ENCODE measurements around the gene C8B. TPM values are rescaled to one million over a fixed set of nuclear protein-coding genes. Genes with fewer than 3 reads are reported as not detected.

Gene C8B
- total RNA-seq, 3 donors from 2014 or later, result not detected

DNA sequence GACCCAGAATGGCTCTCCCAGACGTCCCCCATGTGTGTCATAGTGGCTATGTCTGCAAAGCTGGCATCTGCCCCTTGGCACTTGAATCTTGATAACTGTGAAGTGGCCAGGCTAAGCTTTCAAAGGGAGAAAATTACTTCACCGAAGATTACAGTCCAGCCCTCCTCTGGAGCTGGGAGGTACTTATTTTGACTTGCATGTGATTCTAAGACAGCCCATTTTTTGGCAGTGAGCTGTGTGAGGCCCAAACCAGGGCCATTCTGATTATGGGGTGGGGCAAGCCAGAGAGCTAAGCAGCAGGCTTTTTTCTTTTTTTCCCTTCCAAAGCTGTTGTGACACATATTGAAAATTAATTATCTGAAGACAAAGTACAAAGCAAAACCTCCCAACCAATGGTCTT lies 42.1 kb upstream of the C8B start:
- Histone ChIP-seq H3K4me1 (ENCODE audit: low read depth) (no peaks in the 10 kb centered on the region), H3K9me3 (no peaks in the 10 kb centered on the region), H3K4me3 (no peak overlapping the region), H3K36me3 (ENCODE audit: low read depth) (no peaks in the 10 kb centered on the region)
- TF ChIP-seq, protein P1, sequence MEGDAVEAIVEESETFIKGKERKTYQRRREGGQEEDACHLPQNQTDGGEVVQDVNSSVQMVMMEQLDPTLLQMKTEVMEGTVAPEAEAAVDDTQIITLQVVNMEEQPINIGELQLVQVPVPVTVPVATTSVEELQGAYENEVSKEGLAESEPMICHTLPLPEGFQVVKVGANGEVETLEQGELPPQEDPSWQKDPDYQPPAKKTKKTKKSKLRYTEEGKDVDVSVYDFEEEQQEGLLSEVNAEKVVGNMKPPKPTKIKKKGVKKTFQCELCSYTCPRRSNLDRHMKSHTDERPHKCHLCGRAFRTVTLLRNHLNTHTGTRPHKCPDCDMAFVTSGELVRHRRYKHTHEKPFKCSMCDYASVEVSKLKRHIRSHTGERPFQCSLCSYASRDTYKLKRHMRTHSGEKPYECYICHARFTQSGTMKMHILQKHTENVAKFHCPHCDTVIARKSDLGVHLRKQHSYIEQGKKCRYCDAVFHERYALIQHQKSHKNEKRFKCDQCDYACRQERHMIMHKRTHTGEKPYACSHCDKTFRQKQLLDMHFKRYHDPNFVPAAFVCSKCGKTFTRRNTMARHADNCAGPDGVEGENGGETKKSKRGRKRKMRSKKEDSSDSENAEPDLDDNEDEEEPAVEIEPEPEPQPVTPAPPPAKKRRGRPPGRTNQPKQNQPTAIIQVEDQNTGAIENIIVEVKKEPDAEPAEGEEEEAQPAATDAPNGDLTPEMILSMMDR (IDR thresholded peaks at IDR 0.05), result no peak
- no peak for ATAC-seq
- DNase-seq, result no peak
- intact Hi-C loops (cut with DNase I, micrococcal nuclease), result no loop called here

DNA sequence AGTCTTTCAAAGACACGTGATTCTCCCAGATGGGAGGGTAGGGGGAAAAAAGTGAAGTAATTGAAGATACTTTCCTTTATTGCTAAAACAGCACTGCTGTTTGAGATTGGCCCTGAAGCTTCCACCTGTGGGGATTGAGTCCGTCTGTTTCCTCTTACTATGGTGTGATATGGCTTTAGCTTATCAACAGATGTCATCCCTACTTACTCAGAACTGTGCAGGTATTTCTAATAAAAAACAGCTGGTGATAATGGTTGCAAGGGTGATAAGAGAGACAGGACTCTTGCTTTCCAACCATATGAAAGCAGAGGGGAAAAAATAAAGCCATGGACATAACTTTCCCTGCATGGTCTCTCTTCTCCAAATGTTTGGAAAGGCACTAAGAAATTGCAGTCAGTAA lies 41.7 kb upstream of the C8B start:
- intact Hi-C loops (cut with DNase I, micrococcal nuclease), result no loop called here
- Histone ChIP-seq H3K9me3 (no peaks in the 10 kb centered on the region), H3K36me3 (ENCODE audit: low read depth) (no peaks in the 10 kb centered on the region), H3K4me3 (no peak overlapping the region), H3K4me1 (ENCODE audit: low read depth) (no peaks in the 10 kb centered on the region)
- ATAC-seq (no peak), DNase-seq (no peak)
- TF ChIP-seq, protein P1 (IDR thresholded peaks at IDR 0.05), result no peak

DNA sequence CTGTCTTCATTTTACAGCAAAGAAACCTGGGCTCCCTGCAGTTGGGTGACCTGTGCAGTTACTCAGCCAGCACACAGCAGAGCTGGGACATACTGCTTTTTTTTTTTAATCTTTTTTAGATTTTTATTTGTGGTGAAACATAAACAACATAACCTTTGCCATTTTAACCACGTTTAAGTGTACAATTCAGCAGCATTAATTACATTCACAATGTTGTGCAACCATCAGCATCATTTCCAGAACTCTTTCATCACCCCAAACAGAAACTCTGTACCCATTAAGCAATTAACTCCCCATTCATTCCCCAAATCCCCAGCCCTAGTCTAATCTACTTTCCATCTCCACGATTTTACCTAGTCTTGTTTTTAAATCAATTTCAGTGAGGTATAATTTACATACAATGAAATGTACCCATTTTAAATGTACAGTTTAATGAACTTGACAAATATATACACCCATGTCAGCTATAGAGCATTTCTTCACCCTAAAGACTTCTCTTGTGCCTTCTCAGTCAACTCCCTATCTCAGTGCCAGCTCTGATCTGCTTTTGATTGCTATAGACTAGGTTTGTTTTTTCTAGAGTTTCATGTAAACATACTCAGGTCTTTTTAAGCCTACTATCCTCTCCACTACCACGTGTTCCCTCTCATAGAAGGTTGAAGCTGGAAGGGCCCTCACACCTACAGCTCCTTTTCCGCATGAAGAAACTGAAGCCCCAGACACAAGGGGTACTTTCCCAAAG lies 37.8 kb upstream of the C8B start:
- Histone ChIP-seq H3K4me3 (no peak overlapping the region), H3K4me1 (ENCODE audit: low read depth) (no peaks in the 10 kb centered on the region), H3K9me3 (no peaks in the 10 kb centered on the region), H3K36me3 (ENCODE audit: low read depth) (no peaks in the 10 kb centered on the region)
- TF ChIP-seq, protein P1 (IDR thresholded peaks at IDR 0.05), result no peak
- DNase-seq, result no peak
- no peak for ATAC-seq
- intact Hi-C loops (cut with DNase I, micrococcal nuclease), result no loop called here

DNA sequence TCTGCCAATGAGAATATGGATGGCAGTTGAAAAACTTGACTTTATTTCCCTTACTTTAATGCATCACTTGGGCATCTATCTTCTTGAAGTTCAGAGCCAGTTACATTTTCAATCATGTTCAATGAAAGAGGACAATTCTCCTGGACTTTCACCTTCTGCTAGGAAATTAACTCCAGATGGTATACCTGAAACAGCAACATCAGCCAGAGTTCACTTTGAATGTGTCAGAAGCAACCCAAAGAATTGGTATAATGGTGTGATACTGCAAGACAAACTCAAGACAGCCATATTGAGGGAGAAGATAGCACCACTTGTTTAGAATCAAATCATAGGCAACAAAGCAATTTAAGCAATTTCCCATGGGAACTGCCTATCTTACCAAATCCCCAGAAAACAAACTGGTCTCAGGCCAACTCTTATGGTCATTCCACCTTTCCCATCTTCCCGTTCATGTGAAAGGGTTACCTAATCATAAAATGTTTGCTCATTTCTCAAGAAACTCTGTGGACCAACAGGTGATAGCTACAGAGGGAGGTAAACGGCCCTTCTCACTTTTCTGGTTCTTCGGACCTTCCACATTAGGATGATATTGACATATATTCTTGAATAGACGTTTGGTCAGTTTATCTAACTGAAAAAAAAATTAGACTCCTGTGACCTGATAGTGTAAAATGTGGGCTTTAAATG lies 29.7 kb upstream of the C8B start:
- ATAC-seq, result no peak
- intact Hi-C loops (cut with DNase I, micrococcal nuclease), result no loop called here

DNA sequence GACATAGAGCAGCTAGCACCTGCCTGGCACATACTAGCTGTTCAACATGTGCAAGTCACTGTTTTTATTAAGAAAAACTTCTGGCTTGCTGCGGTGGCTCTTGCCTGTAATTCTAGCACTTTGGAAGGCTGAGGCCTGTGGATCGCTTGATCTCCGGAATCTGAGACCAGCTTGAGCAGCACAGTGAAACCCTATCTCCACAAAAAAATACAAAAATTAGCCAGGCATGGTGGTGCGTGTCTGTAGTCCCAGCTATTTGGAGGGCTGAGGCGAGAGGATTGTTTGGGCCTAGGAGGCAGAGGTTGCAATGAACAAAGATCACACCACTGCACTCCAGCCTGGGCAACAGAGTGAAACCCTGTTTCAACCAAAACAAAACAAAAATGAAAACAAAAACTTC lies 27.7 kb upstream of the C8B start:
- no peaks in the 10 kb centered on the region for H3K9me3 ChIP-seq
- H3K4me1 ChIP-seq (ENCODE audit: low read depth), result no peaks in the 10 kb centered on the region
- DNase-seq (no peak), ATAC-seq (no peak)
- no peak overlapping the region for H3K4me3 ChIP-seq
- no peaks in the 10 kb centered on the region for H3K36me3 ChIP-seq (ENCODE audit: low read depth)
- TF ChIP-seq, protein P1 (IDR thresholded peaks at IDR 0.05), result no peak
- intact Hi-C loops (cut with DNase I, micrococcal nuclease), result no loop called here

More for the DNA sequence above, 29.7 kb upstream of the C8B start:
- DNase-seq, result no peak
- no peaks in the 10 kb centered on the region for H3K36me3 ChIP-seq (ENCODE audit: low read depth)
- no peaks in the 10 kb centered on the region for H3K4me1 ChIP-seq (ENCODE audit: low read depth)
- H3K4me3 ChIP-seq, result no peak overlapping the region
- TF ChIP-seq, protein P1 (IDR thresholded peaks at IDR 0.05), result no peak
- no peaks in the 10 kb centered on the region for H3K9me3 ChIP-seq

All from mucosa of descending colon (tissue), 3 donors.